GM12878 (cell line): ENCODE data around the gene WDHD1. TPM values are rescaled to one million over a fixed set of nuclear protein-coding genes. Genes with fewer than 3 reads are reported as not detected.

Source experiments
- E2F4 ChIP-seq: IDR thresholded peaks from 2 replicates; pipeline ENCODE4 v1.6.1; 2012; ENCODE audit warnings: low read depth, low read length, improper control_type of control experiment
- EP300 ChIP-seq, 2 experiments: fragments of 150-350 bp in 1 of 2; IDR thresholded peaks; 2 replicates each; pipeline ENCODE4 v1.6.1; 2011 to 2012; ENCODE audit warnings: low read depth in 2 of 2, low read length in 2 of 2, borderline replicate concordance in 1 of 2, improper control_type of control experiment in 1 of 2, inconsistent platforms in 1 of 2; ENCODE audit not compliant: control insufficient read depth in 1 of 2
- HSF1 ChIP-seq: fragments of 150-350 bp; IDR thresholded peaks from 2 replicates; pipeline ENCODE4 v1.6.1; 2014; ENCODE audit warnings: mild to moderate bottlenecking, low read depth, low read length
- IRF4 ChIP-seq: IDR thresholded peaks from 2 replicates; pipeline ENCODE4 v1.6.1; 2011; ENCODE audit warnings: low read depth, low read length
- LARP7 ChIP-seq: fragments of 450-650 bp; IDR thresholded peaks from 2 replicates; pipeline ENCODE4 v1.6.1; 2017; ENCODE audit warnings: mild to moderate bottlenecking
- MEF2B ChIP-seq: fragments of 450-650 bp; IDR thresholded peaks from 2 replicates; pipeline ENCODE4 v1.6.1; 2018; ENCODE audit warnings: mild to moderate bottlenecking, moderate library complexity; ENCODE audit not compliant: partially characterized antibody, poor library complexity, severe bottlenecking
- NR2C1 ChIP-seq: fragments of 450-650 bp; IDR thresholded peaks from 2 replicates; pipeline ENCODE4 v1.6.1; 2017; ENCODE audit warnings: antibody characterized with exemption, mild to moderate bottlenecking, moderate library complexity
- POLR2AphosphoS2 ChIP-seq: IDR thresholded peaks from 2 replicates; pipeline ENCODE4 v1.6.1; 2011; ENCODE audit warnings: low read depth, mild to moderate bottlenecking, low read length, improper control_type of control experiment, moderate library complexity
- RBBP5 ChIP-seq: fragments of 200-600 bp; sonication (generic); conservative IDR thresholded peaks from 2 replicates; pipeline ENCODE4 v1.6.1; 2016
- RUNX3 ChIP-seq: IDR thresholded peaks from 2 replicates; pipeline ENCODE4 v1.6.1; 2012; ENCODE audit warnings: low read length, inconsistent platforms
- SP1 ChIP-seq: IDR thresholded peaks from one replicate; pipeline ENCODE4 v1.6.1; 2011; ENCODE audit warnings: low read depth, low read length
- TCF7 ChIP-seq: IDR thresholded peaks from 2 replicates; pipeline ENCODE4 v1.6.1; 2014; ENCODE audit warnings: antibody characterized with exemption, borderline replicate concordance
- ZBTB40 ChIP-seq: fragments of 450-650 bp; IDR thresholded peaks from 2 replicates; pipeline ENCODE4 v1.6.1; 2016; ENCODE audit warnings: mild to moderate bottlenecking, moderate library complexity, borderline replicate concordance
- ZNF207 ChIP-seq: fragments of 450-650 bp; IDR thresholded peaks from 2 replicates; pipeline ENCODE4 v1.6.1; 2014; ENCODE audit warnings: antibody characterized with exemption, mild to moderate bottlenecking, borderline replicate concordance
- polyA plus RNA-seq, 11 experiments: library from polyadenylated mRNA; depleted of rRNA in 4 of 11; unstranded in 6 of 11; stranded (reverse) in 5 of 11; fragments of >200 nt; fragmentation: Nextera tagmentation in 4 of 11; fragmentation: Illumina TruSeq in 1 of 11; extraction: Ambion mirVana in 4 of 11; extraction: Trizol in 1 of 11; gene quantifications; 1 replicate in 1 of 11; 2 replicates in 10 of 11; pipeline versions ENCODE4 v1.2.1 to v1.2.3, GENCODE V29; 2011 to 2016; ENCODE audit warnings: inconsistent platforms in 2 of 11, missing spikeins in 2 of 11, low read depth in 1 of 11
- total RNA-seq, 4 experiments: library from RNA; depleted of rRNA in 3 of 4; stranded (reverse); fragments of >200 nt in 3 of 4; fragmentation: Illumina TruSeq in 1 of 4; extraction: Trizol in 1 of 4; gene quantifications; 2 replicates each; pipeline versions ENCODE4 v1.2.1 to v1.2.3, GENCODE V29; 2013 to 2021
- TF ChIP-seq, protein P1 (sequence below): fragments of 450-650 bp; IDR thresholded peaks from 2 replicates; pipeline ENCODE4 v1.6.1; 2017; ENCODE audit warnings: mild to moderate bottlenecking
- TF ChIP-seq, protein P2 (sequence below): IDR thresholded peaks from 2 replicates; pipeline ENCODE4 v1.6.1; 2011; ENCODE audit warnings: borderline replicate concordance, low read depth, mild to moderate bottlenecking, moderate library complexity, low read length; ENCODE audit not compliant: insufficient read depth, poor library complexity, severe bottlenecking

WDHD1 gene
- total and polyA plus RNA-seq, 10 of the 15 experiments (the other 5 are each of a cell fraction or from before 2014, with no cell fraction given): 11.3 to 50.5 (median 32.6) TPM

DNA sequence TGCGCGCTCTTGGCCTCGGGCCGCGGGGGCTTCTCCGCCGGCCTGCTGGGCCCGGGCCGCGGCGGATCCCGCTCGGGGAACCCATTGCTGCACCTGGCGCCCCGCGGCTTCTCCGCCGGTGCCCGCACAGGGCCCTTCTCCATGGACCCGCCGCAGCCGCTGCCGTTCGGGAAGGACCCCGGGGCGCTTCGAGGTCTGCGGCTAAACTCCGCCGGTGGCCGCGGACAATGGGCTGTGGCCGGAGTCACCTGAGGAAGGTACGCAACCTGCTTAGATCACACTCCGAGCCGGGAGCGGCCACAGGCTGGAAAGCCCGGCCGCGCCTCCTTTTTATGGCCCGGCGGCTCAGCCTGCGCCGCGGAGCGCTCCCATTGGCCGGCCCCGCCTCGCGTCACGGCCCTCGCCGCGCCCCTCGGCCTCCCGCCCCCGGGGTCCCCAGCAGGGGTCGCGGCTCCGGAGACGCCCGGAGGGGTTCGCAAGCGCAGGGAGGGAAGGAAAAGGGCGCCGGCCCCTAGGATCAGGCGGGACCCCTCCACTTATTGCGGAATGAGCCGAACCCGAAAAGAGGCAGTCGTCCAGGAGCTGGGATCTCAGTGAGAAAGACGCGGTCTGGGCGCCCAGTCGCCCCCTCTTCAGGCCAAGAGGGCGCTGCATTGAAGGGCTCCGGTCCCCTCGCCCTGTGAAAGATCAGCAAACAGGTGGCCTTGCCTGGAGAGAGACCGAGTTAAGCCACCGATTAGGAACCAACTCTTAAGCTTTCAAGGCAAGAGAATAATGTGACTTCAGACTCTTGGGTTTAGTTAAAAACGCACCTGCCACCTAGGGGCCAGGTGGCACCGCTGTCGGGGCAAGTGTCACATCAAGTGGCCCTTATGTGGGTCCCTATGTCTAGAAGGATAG, 124.1 kb downstream of the WDHD1 start, which contains the start of gene GCH1 (continued):
- TF ChIP-seq POLR2AphosphoS2 (no peak), ZNF207 (no peak; the same call in 1 of the 2 replicates), IRF4 (no peak), RBBP5 (no peak), EP300 (IDR thresholded peaks at IDR 0.05; ENCODE audit: borderline replicate concordance in 1 of 2, control insufficient read depth in 1 of 2, low read depth in 2 of 2, low read length in 2 of 2) (no peak), ZBTB40 (no peak), RUNX3 (peak; percentile 41; the same call in 1 of the 2 replicates), E2F4 (no peak), MEF2B (peak; percentile 58), HSF1 (no peak), TCF7 (no peak), NR2C1 (peak; percentile 49; the same call in 1 of the 2 replicates), LARP7 (peak; percentile 35), SP1 (peak; percentile 18)
- TF ChIP-seq, protein P1, sequence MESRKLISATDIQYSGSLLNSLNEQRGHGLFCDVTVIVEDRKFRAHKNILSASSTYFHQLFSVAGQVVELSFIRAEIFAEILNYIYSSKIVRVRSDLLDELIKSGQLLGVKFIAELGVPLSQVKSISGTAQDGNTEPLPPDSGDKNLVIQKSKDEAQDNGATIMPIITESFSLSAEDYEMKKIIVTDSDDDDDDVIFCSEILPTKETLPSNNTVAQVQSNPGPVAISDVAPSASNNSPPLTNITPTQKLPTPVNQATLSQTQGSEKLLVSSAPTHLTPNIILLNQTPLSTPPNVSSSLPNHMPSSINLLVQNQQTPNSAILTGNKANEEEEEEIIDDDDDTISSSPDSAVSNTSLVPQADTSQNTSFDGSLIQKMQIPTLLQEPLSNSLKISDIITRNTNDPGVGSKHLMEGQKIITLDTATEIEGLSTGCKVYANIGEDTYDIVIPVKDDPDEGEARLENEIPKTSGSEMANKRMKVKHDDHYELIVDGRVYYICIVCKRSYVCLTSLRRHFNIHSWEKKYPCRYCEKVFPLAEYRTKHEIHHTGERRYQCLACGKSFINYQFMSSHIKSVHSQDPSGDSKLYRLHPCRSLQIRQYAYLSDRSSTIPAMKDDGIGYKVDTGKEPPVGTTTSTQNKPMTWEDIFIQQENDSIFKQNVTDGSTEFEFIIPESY: no peak
- TF ChIP-seq, protein P2, sequence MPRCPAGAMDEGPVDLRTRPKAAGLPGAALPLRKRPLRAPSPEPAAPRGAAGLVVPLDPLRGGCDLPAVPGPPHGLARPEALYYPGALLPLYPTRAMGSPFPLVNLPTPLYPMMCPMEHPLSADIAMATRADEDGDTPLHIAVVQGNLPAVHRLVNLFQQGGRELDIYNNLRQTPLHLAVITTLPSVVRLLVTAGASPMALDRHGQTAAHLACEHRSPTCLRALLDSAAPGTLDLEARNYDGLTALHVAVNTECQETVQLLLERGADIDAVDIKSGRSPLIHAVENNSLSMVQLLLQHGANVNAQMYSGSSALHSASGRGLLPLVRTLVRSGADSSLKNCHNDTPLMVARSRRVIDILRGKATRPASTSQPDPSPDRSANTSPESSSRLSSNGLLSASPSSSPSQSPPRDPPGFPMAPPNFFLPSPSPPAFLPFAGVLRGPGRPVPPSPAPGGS: peak; percentile 30
